GM21367 (cell line): ENCODE data around the gene TUBA1B.
"Not testable (repeated sequence)": the region's sequence is repeated elsewhere in the genome, so short reads cannot be mapped to it uniquely, and the experiment has no call there.

ENCODE experiments used
- ATAC-seq: cut with Tn5 transposase; IDR thresholded peaks from one replicate; pipeline ENCODE4 v1.9.1; 2021; ENCODE audit not compliant: unreplicated experiment

Gene TUBA1B

GRCh38 chr12:49127971-49128370 is 3.2 kb downstream of the TUBA1B start:
- ATAC-seq = not testable (repeated sequence)

DNA sequence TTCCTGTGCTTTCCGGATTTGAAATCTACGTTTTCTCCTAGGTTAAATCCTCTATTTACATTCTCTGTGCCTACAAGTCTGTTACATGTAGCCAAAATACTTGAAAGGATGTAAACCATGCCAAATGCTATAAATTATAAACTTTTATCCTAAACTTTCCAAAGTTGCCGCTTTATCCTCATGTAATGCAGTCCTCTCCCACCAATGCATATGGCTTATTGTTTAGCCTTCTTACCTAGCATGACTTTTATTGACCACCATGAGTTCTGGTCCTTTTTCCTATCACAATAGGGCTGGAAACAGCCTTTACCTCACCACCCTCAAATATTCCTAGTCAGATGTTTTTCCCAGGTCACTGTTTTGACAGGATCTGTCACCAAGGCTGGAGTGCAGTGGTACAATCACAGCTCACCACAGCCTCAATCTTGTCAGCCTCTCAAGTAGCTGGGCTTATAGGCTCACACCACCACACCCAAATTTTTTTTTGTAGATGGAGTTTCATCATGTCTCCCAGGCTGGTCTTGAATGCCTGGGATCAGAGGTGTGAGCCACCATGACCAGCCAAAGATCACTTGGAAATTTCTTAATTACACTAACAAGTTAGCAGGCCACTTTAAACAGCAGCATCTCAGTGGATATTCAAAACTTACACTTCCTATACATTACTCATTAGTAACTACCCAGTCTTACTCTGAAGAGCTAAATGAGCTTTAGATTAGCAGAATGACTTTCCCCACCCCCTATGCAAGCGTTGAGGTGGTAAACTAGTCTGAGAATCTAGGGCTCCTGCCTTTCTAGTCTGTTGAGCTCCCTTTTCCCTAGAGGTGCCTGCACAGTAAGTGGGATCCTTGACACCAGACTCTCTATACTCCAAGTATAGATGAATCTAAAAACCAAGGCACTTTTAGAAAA is 4.1 kb downstream of the TUBA1B start:
- ATAC-seq = no peak

DNA sequence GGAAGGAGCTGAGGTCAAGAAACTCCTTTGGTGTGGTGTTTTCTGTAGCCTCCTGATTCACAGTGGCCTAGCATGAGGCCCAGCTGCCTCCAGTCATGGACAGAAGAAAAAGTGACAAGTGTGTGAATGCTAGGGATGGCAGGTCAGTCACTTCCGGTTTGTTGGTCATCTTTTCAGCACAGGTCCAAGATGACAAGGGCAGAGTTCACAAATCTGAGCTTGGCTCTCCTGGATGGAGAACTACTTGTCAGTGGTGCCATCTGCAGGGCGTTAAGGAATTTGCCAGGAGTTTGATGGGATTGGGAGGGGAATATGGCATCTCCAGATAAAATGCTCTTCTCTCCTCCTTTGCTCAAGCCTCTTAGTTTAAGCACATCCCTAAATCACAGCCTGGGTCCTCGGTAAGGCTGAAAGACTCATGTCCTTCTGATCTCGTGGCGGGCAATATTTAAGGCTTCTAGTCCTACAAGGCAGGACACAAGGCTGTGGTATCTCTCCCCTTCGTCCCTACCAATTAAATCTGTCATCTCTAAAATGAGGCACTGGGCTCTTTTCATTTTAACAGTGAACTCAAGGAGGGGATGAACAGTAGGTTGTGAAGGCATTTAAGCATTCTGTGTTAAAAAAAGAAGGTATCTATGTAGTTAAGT is 10.0 kb downstream of the TUBA1B start:
- no peak for ATAC-seq

- no peak for ATAC-seq
These were observed 20.0 kb downstream of the TUBA1B start for GRCh38 chr12:49111206-49111605.

- ATAC-seq = peak; percentile 97
These were observed 20.6 kb downstream of the TUBA1B start, which contains the start of gene LMBR1L for GRCh38 chr12:49110464-49111155. TSS of gene LMBR1L (minus strand) at chr12:49110847. CDS start at chr12:49110555, 292 bp downstream.

- no peak for ATAC-seq
These were observed 21.3 kb downstream of the TUBA1B start for GRCh38 chr12:49109641-49110463.

GRCh38 chr12:49108958-49109404 is 22.2 kb downstream of the TUBA1B start:
- ATAC-seq = no peak

DNA sequence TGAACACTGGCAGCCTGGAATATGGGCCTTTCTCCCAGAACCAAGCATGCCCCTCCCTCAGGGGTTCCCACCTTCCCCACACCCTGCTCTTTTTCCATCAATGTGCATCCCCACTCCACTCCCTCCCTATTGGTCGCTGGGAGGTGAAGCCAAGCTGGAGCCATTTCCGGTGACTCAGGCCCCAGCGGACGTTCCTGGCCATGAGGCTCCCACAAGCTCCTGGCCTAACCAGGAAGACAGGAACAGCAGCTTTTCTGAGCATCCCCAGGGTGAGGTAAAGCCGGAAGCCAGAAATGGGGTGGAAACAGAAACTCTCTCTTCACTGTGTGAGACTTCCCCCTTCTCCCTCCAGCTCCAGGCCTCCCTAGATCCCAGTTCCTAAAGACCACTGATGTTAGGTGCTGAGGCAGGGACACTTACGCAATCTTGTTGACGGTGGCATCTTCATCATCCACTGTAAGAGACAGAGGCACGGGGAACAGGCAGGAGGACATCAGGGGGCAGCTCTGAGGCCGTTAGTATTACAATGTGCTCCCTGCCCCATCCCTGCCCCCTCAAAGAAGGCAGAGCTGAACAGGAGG is 25.6 kb downstream of the TUBA1B start:
- no peak for ATAC-seq

- no peak for ATAC-seq
These were observed 26.4 kb downstream of the TUBA1B start for GRCh38 chr12:49104822-49105221.

DNA sequence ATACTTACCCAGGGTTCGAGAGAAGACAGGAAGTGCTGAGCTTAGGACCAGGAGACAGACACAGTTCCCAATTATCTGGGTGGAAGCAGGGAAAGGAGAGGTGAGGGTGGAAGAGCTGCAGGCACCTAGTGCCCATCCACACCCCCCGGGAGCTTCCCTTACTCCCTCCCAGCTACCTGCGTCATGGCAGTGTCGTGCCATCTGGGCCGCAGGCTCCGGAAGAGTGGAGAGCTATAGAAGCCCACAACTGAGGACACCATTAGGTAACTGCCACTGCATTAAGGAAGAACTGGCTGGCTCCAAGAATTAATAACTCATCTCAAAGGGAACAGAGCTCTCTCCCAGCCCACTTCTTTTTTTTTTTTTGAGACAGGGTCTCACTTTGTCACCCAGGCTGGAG is 30.8 kb downstream of the TUBA1B start:
- ATAC-seq = no peak

GRCh38 chr12:49098703-49099102 is 32.5 kb downstream of the TUBA1B start:
- ATAC-seq = no peak

- no peak for ATAC-seq
These were observed 33.2 kb downstream of the TUBA1B start for GRCh38 chr12:49098035-49098451.

DNA sequence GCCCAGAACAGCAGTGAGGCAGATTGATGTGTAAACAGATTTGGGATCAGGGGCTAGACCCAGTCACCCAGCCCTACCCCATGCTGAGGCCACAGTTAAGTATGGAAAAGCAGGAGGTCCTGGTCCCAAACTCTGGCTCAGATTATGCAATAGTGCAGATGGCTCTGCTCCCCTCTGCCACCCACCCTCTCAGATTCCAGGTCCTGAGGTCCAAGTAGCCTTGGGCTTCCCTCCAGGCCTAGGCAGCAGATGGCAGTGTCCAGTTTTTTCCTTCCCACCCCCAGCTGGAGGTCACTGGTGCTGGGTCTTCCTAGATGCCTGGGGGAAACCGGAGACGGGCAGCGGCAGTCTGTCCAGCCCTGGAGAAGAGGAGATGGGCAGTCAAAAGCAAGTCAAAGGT is 33.8 kb downstream of the TUBA1B start:
- no peak for ATAC-seq

DNA sequence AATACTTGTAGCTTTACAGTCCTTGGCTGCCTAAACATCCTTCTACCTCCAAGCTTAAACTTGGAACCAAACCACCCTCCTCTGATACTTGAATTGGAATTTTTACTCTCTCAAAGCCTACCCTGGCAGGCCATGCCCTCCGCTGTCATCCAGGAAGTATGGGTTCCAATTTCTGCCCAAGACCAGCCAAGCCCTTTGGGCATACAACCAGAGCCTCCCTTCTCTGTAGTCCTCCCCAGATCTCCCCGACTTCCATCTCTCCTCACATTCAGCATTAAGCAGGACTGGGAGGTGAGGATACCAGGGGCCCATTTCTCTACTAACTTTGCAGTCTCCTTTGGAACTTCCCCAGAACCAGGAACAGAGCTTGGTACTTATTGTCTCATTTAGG is 36.2 kb downstream of the TUBA1B start:
- ATAC-seq = no peak

DNA sequence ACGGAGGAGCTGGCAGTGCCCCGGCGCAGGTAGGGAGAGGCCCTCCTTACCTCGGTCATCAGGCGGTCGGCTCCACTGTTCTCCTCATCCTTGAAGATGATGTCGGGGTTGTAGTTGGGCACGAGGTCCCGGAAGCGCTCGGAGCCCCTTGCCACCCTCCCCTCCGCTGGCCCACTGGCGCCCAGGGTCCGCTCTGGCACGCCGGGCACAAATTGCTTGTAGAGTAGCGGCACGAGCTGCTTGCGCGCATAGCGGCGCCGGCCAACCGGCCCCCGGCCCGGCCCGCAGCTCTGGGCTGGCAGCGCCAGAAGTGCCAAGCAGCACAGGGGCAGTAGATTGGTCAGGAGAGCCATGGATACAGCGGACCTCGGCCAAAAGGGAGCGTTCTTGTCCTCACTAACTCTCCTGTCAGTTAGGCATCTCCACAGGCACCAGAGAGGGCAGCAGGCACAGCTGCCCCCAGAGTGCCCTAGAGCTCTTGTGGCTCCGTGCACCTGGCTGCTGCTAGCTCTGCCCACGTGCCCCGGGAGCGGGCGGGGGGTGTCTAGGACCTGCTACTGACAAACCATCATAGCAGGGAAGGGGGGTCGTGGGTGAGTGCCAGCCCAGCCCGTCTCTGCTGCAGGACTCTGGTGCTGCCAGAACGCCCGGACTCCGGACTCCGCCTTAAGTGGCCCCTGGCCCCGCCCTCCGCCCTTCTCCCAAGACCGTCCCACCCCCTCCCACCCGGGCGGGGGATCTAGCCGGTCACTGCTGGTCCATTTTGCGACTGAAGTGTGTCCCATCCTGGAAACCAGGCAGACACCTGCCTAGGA is 36.8 kb downstream of the TUBA1B start, which contains the start of gene DHH:
TSS of gene DHH (minus strand) at position 642 of the 815 bp plus-strand sequence. CDS start at position 353, 289 bp downstream.
- no peak for ATAC-seq

GRCh38 chr12:49093792-49094159 is 37.4 kb downstream of the TUBA1B start:
- ATAC-seq = no peak

DNA sequence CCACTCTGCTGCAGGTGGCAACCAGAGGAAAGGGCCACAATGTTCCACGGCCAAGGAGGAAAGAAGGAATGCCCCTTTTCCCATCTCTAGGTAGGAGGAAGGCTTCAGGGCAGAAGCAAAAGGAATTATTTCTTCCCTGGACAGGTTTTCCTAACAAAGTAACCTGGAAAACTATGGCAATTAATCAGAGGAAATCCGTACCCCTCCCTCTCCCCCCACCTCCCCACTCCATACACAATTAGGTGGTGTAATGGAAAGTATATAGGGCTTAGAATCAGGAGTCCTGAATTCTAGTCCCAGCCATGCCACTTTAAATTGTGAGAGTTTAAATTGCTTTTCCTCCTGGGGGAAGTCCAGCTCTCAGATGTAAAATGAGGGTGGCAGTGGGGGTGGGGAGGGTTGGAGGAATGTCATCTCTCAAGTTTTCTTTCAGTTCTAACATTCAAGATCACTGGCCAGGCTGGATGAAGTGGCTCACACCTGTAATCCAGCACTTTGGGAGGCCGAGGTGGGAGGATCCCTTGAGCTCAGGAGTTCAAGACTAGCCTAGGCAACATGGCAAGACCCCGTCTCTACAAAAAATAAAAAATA is 38.3 kb downstream of the TUBA1B start:
- ATAC-seq = no peak

GRCh38 chr12:49092086-49092815 is 38.9 kb downstream of the TUBA1B start:
- ATAC-seq = no peak

DNA sequence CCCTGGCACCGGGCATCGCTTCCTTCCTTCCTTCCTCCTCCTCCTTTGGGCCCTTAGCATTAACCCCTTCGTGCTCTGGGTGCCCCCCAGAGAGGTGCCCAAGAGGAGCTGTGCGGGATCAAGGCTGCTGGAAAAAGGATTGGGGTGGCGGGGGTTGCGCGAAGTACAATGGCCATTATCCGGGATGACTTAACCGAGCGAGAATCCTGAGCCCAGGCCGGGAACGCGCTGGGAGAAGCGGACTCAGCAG is 39.4 kb downstream of the TUBA1B start:
- ATAC-seq = no peak
